Measurements from ENCODE around the gene LRRC8D. TPM values are rescaled to one million over a fixed set of nuclear protein-coding genes. Genes with fewer than 3 reads are reported as not detected.

Gene LRRC8D
- total RNA-seq, 1 experiment from 2014 or later, result 15.0 TPM

- TF ChIP-seq CTCF (IDR thresholded peaks at IDR 0.05 in 2 of 3, conservative IDR thresholded peaks at IDR 0.05 in 1 of 3; ENCODE audit: borderline replicate concordance in 1 of 3, insufficient read depth in 1 of 3, low read depth in 2 of 3, low read length in 2 of 3) (no peak), FOSL1 (IDR thresholded peaks at IDR 0.05; ENCODE audit: low read depth) (no peak)
Observed at GRCh38 chr1:89929467-89930063, 108.7 kb downstream of the LRRC8D start (continued).

GRCh38 chr1:89930579-89930978, 109.7 kb downstream of the LRRC8D start:
- no peaks in the 10 kb centered on the region for H3K4me1 ChIP-seq (ENCODE audit: control insufficient read depth in 1 of 2, insufficient read depth in 2 of 2, low read length in 2 of 2)
- no peak overlapping the region for H3K4me2 ChIP-seq (ENCODE audit: low read length)
- H3K4me3 ChIP-seq (replicated peaks in 1 of 2; ENCODE audit: low read depth in 1 of 2, low read length in 2 of 2), result no peak overlapping the region
- H4K20me1 ChIP-seq (ENCODE audit: insufficient read depth), result no peaks in the 10 kb centered on the region
- H3K36me3 ChIP-seq (ENCODE audit: control insufficient read depth in 1 of 2, insufficient read depth in 2 of 2, low read length in 2 of 2), result 0 out of 4 replicates have a peak, but pooled peaks cover 0 to 12% of the 10 kb centered on the region in 2 experiments
- ChIA-PET POLR2A (no interaction called here), RAD21 (ENCODE audit: low non-redundant PET in 1 of 2, low total read pairs in 2 of 2, uncharacterized antibody in 2 of 2, unreplicated experiment in 2 of 2) (no interaction called here), CTCF (no interaction called here)
- no peaks in the 10 kb centered on the region for H3K9me3 ChIP-seq (ENCODE audit: control insufficient read depth in 1 of 2, insufficient read depth in 1 of 2, low read depth in 1 of 2, low read length in 2 of 2)
- H2AFZ ChIP-seq (ENCODE audit: low read depth, low read length, poor library complexity, severe bottlenecking), result no peak overlapping the region
- H3K79me2 ChIP-seq (ENCODE audit: insufficient read depth, low read length), result no peaks in the 10 kb centered on the region
- no peaks in the 10 kb centered on the region for H3K27me3 ChIP-seq (ENCODE audit: insufficient read depth, low read length)
- H3K9ac ChIP-seq (ENCODE audit: low read length), result no peak overlapping the region
- H3K27ac ChIP-seq (ENCODE audit: low read depth, low read length), result no peak overlapping the region
- TF ChIP-seq ZNF274 (IDR thresholded peaks at IDR 0.05; ENCODE audit: low read depth, low read length), result no peak
- TF ChIP-seq, protein P1, sequence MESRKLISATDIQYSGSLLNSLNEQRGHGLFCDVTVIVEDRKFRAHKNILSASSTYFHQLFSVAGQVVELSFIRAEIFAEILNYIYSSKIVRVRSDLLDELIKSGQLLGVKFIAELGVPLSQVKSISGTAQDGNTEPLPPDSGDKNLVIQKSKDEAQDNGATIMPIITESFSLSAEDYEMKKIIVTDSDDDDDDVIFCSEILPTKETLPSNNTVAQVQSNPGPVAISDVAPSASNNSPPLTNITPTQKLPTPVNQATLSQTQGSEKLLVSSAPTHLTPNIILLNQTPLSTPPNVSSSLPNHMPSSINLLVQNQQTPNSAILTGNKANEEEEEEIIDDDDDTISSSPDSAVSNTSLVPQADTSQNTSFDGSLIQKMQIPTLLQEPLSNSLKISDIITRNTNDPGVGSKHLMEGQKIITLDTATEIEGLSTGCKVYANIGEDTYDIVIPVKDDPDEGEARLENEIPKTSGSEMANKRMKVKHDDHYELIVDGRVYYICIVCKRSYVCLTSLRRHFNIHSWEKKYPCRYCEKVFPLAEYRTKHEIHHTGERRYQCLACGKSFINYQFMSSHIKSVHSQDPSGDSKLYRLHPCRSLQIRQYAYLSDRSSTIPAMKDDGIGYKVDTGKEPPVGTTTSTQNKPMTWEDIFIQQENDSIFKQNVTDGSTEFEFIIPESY (IDR thresholded peaks at IDR 0.05; ENCODE audit: extremely low read depth, insufficient replicate concordance, low read length), result no peak
- no TSS peak for BruUV-seq (replicated peaks)
- ATAC-seq, result no peak
- H3K9me2 ChIP-seq (ENCODE audit: insufficient read depth), result no peaks in the 10 kb centered on the region
- intact Hi-C loops (cut with micrococcal nuclease), result no loop called here
- no peak for DNase-seq (ENCODE audit: low read depth, low spot score)

All from HCT116 (cell line).